Neural cell (in vitro differentiated cells): ENCODE results near the gene CNTFR. TPM values are rescaled to one million over a fixed set of nuclear protein-coding genes. Genes with fewer than 3 reads are reported as not detected.

Experiments used
- H2AFZ ChIP-seq: fragments of 200-600, 300-800 bp; sonication (generic), shearing (Covaris generic); 2 replicates; pipeline ENCODE4 v1.6.0; 2014; ENCODE audit warnings: low read depth, mild to moderate bottlenecking, antibody characterized with exemption, low read length, moderate library complexity
- H3F3A ChIP-seq: fragments of 200-600 bp; shearing (Covaris generic); 2 replicates; pipeline ENCODE4 v1.6.1; 2016; ENCODE audit warnings: mild to moderate bottlenecking, moderate library complexity, mixed read lengths, antibody characterized with exemption, low read length; ENCODE audit not compliant: insufficient read depth, poor library complexity, severe bottlenecking
- H3K27ac ChIP-seq: fragments of 200-600, 300-800 bp; sonication (generic), shearing (Covaris generic); 2 replicates; pipeline ENCODE4 v1.5.1; 2014; ENCODE audit warnings: mild to moderate bottlenecking, low read length, moderate library complexity
- H3K27me3 ChIP-seq: fragments of 300-800, 200-600 bp; sonication (generic), shearing (Covaris generic); 2 replicates; pipeline ENCODE4 v1.6.0; 2014; ENCODE audit warnings: mild to moderate bottlenecking, low read depth, low read length, moderate library complexity; ENCODE audit not compliant: insufficient read depth
- H3K36me3 ChIP-seq: fragments of 300-800, 200-600 bp; sonication (generic), shearing (Covaris generic); 2 replicates; pipeline ENCODE4 v1.5.1; 2014; ENCODE audit warnings: mild to moderate bottlenecking, antibody characterized with exemption, low read length, moderate library complexity; ENCODE audit not compliant: insufficient read depth
- H3K4me2 ChIP-seq: fragments of 300-800, 200-600 bp; sonication (generic), shearing (Covaris generic); 2 replicates; pipeline ENCODE4 v1.6.0; 2014; ENCODE audit warnings: mild to moderate bottlenecking, low read length
- H3K4me3 ChIP-seq: fragments of 300-800, 200-600 bp; sonication (generic), shearing (Covaris generic); 2 replicates; pipeline ENCODE4 v1.5.1; 2014; ENCODE audit warnings: mild to moderate bottlenecking, low read length, moderate library complexity
- H3K79me2 ChIP-seq: fragments of 200-600 bp; shearing (Covaris generic); replicated peaks from 2 replicates; pipeline ENCODE4 v1.6.0; 2014; ENCODE audit warnings: mild to moderate bottlenecking, low read length, moderate library complexity; ENCODE audit not compliant: insufficient read depth
- H3K9ac ChIP-seq: fragments of 300-800, 200-600 bp; sonication (generic), shearing (Covaris generic); 2 replicates; pipeline ENCODE4 v1.6.1; 2016; ENCODE audit warnings: mild to moderate bottlenecking, low read length, mixed read lengths
- H3K9me2 ChIP-seq: fragments of 200-600 bp; shearing (Covaris generic); 2 replicates; pipeline ENCODE4 v1.6.1; 2016; ENCODE audit warnings: mild to moderate bottlenecking, low read length, mixed read lengths; ENCODE audit not compliant: insufficient read depth
- H3K9me3 ChIP-seq: fragments of 200-600, 300-800 bp; sonication (generic), shearing (Covaris generic); 2 replicates; pipeline ENCODE4 v1.6.1; 2016; ENCODE audit warnings: mild to moderate bottlenecking, mixed run types, low read length, moderate library complexity, mixed read lengths
- H4K20me1 ChIP-seq: fragments of 200-600 bp; shearing (Covaris generic); 2 replicates; pipeline ENCODE4 v1.6.1; 2016; ENCODE audit warnings: mild to moderate bottlenecking, mixed run types; ENCODE audit not compliant: insufficient read depth
- CTCF ChIP-seq: fragments of 450-650 bp; IDR thresholded peaks from 2 replicates; pipeline ENCODE4 v1.5.1; 2014; ENCODE audit warnings: antibody characterized with exemption, mild to moderate bottlenecking, moderate library complexity; ENCODE audit not compliant: poor library complexity, severe bottlenecking
- EP300 ChIP-seq: fragments of 450-650 bp; conservative IDR thresholded peaks from 2 replicates; pipeline ENCODE4 v1.6.1; 2014; ENCODE audit warnings: antibody characterized with exemption, mild to moderate bottlenecking, moderate library complexity; ENCODE audit not compliant: poor library complexity, severe bottlenecking
- EZH2 ChIP-seq: fragments of 200-600, 300-800 bp; shearing (Covaris generic), sonication (generic); IDR thresholded peaks from 2 replicates; pipeline ENCODE4 v1.6.1; 2014; ENCODE audit warnings: antibody characterized with exemption, low read length, borderline replicate concordance, mild to moderate bottlenecking; ENCODE audit not compliant: insufficient read depth, poor library complexity, severe bottlenecking
- MXI1 ChIP-seq: fragments of 450-650 bp; conservative IDR thresholded peaks from 2 replicates; pipeline ENCODE4 v1.6.1; 2014; ENCODE audit warnings: antibody characterized with exemption, mild to moderate bottlenecking; ENCODE audit not compliant: poor library complexity, severe bottlenecking
- POLR2AphosphoS5 ChIP-seq: IDR thresholded peaks from 2 replicates; pipeline ENCODE4 v1.6.1; 2012
- RAD21 ChIP-seq: fragments of 450-650 bp; conservative IDR thresholded peaks from 2 replicates; pipeline ENCODE4 v1.6.1; 2014; ENCODE audit warnings: antibody characterized with exemption, mild to moderate bottlenecking, moderate library complexity
- REST ChIP-seq: IDR thresholded peaks from 2 replicates; pipeline ENCODE4 v1.6.1; 2012; ENCODE audit warnings: borderline replicate concordance
- SMC3 ChIP-seq: fragments of 450-650 bp; conservative IDR thresholded peaks from 2 replicates; pipeline ENCODE4 v1.6.1; 2014; ENCODE audit warnings: antibody characterized with exemption, mild to moderate bottlenecking, moderate library complexity; ENCODE audit not compliant: poor library complexity
- TAF1 ChIP-seq: IDR thresholded peaks from 2 replicates; pipeline ENCODE4 v1.6.1; 2012; ENCODE audit warnings: low read depth
- polyA plus RNA-seq: library from polyadenylated mRNA; depleted of rRNA; stranded (reverse); fragments of >200 nt; gene quantifications from 2 replicates; pipeline ENCODE4 v1.2.3, GENCODE V29; 2014

Gene CNTFR
- polyA plus RNA-seq, 1 donor from 2014 or later: 19.0 TPM

- no peak overlapping the region for H2AFZ ChIP-seq
- no peaks in the 10 kb centered on the region for H3F3A ChIP-seq
- peaks cover 6% of the 10 kb centered on the region for H3K79me2 ChIP-seq
- no peaks in the 10 kb centered on the region for H4K20me1 ChIP-seq
- H3K36me3 ChIP-seq: peaks cover 8% of the 10 kb centered on the region
- no peak overlapping the region for H3K4me2 ChIP-seq
- no peak overlapping the region for H3K4me3 ChIP-seq
- H3K9me3 ChIP-seq: no peaks in the 10 kb centered on the region
- H3K9ac ChIP-seq: peak overlapping the region; percentile 3
- H3K9me2 ChIP-seq: no peaks in the 10 kb centered on the region
- no peak overlapping the region for H3K27ac ChIP-seq
- TF ChIP-seq EP300: no peak
- no peak for TF ChIP-seq MXI1
- no peak for TF ChIP-seq POLR2AphosphoS5
- TF ChIP-seq RAD21: no peak
- no peak for TF ChIP-seq SMC3
- no peak for TF ChIP-seq EZH2
- no peak for TF ChIP-seq TAF1
- TF ChIP-seq REST: no peak
- no peak for TF ChIP-seq CTCF
- no peaks in the 10 kb centered on the region for H3K27me3 ChIP-seq
These were observed 23.7 kb downstream of the CNTFR start for GRCh38 chr9:34565856-34566255.

GRCh38 chr9:34564617-34565016 is 24.9 kb downstream of the CNTFR start:
- peaks cover 4% of the 10 kb centered on the region for H3K79me2 ChIP-seq
- no peaks in the 10 kb centered on the region for H3K9me2 ChIP-seq
- peaks cover 8% of the 10 kb centered on the region for H3K36me3 ChIP-seq
- H3K9ac ChIP-seq: no peak overlapping the region
- H3F3A ChIP-seq: no peaks in the 10 kb centered on the region
- no peaks in the 10 kb centered on the region for H4K20me1 ChIP-seq
- no peak overlapping the region for H3K27ac ChIP-seq
- TF ChIP-seq RAD21 (no peak), CTCF (no peak), TAF1 (no peak), SMC3 (no peak), REST (no peak), EZH2 (no peak), POLR2AphosphoS5 (no peak), EP300 (no peak), MXI1 (no peak)
- H3K9me3 ChIP-seq: no peaks in the 10 kb centered on the region
- no peaks in the 10 kb centered on the region for H3K27me3 ChIP-seq
- H3K4me2 ChIP-seq: no peak overlapping the region
- no peak overlapping the region for H3K4me3 ChIP-seq
- no peak overlapping the region for H2AFZ ChIP-seq
